Dermis microvascular lymphatic vessel endothelial cell (primary cell): ENCODE measurements around the gene CLEC20A. TPM values are rescaled to one million over a fixed set of nuclear protein-coding genes. Genes with fewer than 3 reads are reported as not detected.

ENCODE experiments used
- DNase-seq, 2 donors: peaks; one replicate each; pipeline versions ENCODE4 v3.0.0 to v3.0.0-alpha.2; 2010; ENCODE audit warnings: low read depth in 2 of 2
- total RNA-seq: library from RNA; depleted of rRNA; stranded (reverse); fragments of >200 nt; gene quantifications from 2 replicates; pipeline ENCODE4 v1.2.1, GENCODE V29; 2014

The CLEC20A gene
- not detected in 2 replicates for total RNA-seq

DNA sequence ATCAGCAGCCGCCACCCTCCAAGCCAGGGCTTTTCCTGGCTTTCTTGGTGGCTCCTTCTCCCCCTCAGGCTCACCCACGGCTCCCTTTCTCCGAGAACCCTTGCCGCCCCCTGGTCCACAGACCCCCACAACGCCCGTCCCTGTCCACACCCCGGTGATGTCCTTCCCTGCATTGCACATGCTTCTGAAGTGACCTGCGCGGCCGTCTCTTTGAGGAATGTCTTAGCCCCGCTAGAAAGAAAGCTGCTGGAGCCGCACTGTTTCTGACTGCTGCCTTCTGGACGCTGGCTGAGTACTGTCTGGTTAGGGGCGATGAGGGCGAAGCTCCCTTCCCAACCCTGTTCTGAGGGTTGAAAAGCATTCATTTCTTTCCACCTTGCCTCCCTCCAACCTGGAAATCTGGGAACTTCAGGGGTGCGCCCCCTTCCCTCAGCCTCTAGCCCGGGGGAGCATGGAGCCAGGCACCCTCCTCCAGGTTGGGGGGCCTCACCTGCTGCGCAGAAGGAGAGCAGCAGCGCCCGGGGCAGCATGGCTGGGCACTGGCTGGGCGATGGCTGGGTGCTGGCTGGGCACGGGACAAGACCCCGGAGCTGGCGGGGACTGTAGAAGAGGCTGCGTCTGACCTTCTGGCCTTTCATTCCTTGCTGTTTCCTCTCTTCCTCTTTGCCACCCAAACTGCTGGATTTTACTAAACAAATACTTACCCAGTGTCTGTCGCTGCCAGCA lies at the start of gene CLEC20A:
Gene CLEC20A (minus strand): TSS at position 555 of the 726 bp plus-strand sequence. CDS start 25 bp downstream, at position 530.
- DNase-seq = no peak

- DNase-seq = no peak
Observed at GRCh38 chr1:178544531-178544930, 47.8 kb upstream of the CLEC20A start.

DNA sequence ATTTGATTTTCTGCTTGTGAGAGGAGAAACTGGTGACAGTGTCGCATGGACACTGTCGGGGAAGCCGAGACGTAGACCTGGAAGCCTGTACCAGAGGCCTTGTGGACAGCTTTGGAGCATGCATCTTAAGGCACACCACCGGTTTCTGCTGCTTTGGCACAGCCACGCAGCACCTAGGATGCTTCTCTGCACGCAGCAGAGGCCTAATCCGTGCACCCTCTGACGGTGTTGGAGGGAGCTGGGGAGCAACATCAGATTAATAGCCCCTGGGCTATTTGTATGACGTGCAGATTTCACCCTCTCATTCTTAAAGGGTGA lies 46.5 kb upstream of the CLEC20A start:
- DNase-seq = no peak

GRCh38 chr1:178542554-178543289 lies 46.0 kb upstream of the CLEC20A start:
- DNase-seq = peak; percentile 50 to 82

DNA sequence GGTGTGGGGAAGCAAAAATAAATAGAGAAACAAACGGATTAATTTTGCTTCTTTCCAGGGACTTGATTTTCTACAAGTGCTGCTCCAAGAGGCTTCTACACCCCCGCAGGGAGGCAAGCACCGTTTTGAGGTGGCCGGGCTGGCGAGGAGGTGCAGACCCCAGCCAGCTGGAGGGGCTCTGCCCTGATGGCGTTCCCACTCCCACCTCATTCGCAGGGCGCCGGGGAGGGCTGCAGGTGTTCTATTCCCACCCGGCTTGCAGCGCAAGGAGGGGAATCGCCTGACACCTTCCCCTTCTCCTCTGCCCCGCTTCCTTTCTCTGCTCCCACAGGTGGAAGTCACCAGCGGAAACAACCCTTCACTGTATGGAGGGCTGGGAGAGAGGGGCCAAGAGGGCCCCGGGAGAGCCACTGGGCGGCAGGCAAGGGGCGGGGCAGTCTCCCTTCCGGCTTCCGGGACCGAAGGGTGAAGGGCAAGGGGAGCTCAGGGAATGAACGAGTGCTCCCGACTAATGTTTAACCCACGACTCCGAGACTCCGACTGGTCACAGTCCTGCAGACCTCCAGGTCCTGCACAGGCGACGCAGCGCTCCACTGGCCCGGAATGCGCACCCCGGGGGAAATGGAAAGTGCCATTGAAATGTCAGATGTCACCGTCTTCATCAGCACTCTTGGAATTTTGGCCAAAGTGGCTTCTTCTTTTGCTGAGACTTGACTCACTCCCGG lies 45.2 kb upstream of the CLEC20A start:
- DNase-seq = no peak

DNA sequence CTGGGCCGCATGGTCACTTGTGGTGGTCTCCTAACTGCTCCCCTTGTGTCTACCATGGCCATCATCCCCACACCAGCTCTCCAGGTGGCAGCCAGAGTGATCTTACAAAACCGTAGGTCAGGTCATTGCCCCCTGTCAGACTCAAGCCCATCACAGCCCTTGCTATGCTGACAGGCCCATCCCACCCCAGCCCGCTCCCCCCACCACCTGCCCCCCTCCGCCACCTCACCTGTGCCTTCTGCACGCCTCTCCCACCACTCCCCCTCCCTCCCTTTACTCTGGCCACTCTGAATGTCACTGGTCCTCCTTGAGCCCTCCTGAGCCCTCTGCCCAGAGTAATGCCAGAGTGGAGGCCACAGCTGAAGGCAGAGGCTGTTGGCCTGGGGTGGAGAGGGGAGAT lies 44.6 kb upstream of the CLEC20A start:
- no peak for DNase-seq

DNA sequence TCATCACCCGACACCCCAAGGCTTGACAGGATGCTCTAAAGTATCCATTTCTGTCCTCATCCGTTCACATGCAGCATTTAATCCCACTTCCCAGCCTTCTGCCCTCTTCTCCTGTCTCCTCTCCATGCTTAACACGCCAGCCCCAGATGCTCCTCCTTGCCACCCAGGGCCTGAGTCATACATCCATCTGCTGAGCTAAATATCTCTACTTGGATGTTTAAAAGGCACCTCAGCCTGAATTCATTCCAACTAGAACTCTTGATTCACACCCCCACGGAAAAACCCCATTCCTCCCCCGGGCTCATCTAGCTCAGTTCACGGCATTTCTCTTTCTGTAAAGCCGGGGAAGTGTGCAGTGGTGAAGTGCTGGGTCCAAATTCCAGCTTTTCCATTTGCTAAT lies 43.9 kb upstream of the CLEC20A start:
- no peak for DNase-seq

- no peak for DNase-seq
Observed at GRCh38 chr1:178540204-178540603, 43.4 kb upstream of the CLEC20A start.

GRCh38 chr1:178539291-178539690 lies 42.5 kb upstream of the CLEC20A start:
- DNase-seq = peak; percentile 6 to 21

DNA sequence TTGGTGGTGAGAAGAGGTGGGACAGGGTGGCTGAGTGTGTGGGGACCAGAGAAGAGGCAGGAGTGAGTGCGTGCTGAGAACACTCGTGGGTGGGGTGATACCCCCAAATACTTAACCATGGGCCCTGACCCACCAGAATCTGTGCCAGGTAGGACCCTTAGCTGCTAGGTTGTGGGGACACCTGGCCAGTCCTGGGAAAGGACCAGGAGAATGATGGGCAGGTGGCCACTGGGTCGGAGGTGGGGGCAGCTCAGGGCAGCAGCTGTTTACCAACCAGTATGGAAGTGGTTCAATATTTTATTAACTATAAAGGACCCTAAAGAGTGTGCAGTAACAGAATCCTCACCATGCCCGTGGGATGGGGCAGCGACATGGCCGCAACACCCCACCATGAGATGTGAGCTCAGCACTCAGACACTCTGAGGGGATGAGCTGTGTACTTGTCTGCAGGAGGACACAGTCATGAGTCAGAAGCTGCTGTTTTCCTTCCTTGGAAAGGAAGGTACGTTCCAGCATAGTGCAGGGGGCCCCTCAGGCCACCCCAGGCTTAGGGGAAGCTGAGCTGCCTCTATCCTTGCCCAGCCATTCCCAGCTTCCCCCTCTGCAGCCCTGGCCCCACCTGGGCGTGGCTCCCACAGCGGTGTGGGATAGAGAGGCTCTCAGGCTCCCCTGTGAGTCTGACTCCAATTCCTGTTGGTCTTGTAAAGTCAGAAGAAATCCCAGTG lies 41.6 kb upstream of the CLEC20A start:
- DNase-seq = peak in 1 of 2 donors; percentile 25

DNA sequence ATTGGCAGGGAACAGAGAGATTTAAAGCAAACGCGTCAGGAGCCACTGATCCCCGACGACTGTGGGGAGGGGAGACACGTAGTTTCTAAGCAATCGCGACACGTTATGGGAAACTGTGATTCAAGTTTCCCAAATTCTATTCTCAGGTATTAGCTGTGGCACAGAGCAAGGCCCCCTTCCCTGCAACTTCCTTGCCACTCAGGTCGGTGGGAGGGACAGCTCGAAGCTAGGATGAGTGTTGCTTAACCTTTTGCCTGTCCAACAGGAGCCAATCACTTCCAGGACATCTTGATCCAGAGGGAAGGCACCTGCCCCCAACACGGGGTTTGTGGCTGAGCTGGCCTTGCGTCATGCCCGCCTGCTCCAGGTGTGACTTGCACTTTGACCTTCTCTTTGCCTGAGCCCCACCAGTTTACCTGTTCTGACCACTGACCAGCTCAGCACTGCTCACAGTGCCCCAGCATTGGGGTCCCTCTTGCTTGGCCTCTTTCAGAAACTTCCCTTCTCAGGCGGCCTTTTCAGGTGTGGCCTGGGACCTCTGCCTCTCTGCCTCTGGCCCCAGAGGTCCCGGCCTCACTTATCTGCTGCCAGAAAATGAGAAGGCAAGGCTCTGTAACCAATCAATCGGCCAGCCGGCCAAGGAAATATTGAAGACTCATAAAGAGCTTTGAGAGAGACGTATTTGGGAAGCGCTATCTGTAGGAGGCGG lies 40.8 kb upstream of the CLEC20A start:
- no peak for DNase-seq

- peak in 1 of 2 donors; percentile 6 for DNase-seq
Observed at GRCh38 chr1:178536844-178537371, 40.1 kb upstream of the CLEC20A start.

GRCh38 chr1:178536329-178536728 lies 39.6 kb upstream of the CLEC20A start:
- DNase-seq = no peak

DNA sequence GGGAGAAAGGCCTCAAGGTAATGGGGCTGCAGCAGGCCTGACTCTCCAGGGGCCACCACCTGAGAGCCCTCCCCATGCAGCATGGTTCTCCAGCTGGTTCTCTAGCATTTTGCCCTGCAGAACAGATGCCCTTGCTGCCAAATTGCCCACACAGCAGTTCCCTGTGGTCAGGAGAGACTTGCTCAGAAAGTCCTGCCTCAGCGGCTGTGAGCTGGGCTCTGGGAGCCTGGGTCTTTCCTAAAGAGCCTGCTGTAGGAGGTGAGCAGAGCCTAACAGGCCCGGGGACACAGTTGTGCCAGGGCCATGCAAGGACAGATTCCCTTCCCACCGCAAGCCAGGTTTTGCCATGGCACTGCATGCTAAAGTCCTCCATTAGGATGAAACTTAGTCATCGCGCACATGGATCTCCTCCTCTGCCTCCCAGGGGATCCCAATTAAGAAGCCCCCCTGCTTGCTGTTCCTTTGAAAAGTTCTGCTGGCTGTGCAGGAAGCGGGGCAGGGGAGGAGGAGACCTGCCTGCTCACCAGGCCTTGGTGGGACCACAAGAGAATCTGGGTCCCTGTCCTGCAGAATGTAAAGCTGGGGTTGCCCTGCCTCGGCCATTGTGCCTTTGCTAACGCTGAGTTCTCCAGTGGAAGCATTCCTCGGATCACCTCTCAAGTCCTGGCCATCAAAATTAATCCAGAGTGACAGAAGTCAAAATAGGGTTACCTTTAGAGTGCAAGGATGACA lies 37.5 kb upstream of the CLEC20A start:
- DNase-seq = no peak

DNA sequence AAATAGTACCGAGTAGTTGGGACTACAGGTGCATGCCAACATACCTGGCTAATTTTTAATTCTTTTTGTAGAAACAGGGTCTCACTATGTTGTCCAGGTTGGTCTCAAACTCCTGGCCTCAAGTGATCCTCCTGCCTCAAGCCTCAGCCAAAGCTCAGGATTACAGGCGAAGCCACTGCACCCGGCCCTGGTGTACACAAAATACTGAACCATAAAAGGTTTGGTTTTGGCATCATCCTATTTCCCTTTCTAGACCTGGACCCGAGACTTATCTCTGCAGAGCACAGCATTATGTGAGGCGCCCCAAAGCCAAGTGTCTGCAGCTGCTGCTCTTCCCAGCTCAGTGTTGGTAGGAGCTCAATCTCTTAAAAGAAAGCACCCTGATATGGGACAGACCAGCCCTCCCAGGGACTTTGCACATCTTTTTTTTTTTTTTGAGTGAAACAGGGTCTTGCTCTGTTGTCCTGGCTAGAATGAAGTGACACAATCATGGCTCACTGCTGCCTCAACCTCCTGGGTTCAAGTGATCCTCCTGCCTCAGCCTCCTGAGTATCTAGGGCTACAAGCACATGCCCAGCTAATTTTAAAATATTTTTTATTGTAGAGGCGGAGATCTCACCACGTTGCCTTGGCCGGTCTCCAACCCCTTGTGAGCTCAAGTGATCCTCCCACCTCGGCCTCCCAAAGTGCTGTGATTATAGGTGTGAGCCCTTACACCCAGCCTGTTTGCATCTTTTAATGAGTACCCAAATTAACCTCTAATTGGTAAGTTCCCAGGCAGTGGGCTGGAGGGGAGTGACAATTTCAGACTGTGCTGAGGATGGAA lies 36.6 kb upstream of the CLEC20A start:
- no peak for DNase-seq

GRCh38 chr1:178532392-178532791 lies 35.6 kb upstream of the CLEC20A start:
- peak; percentile 37 to 81 for DNase-seq

- no peak for DNase-seq
Observed at GRCh38 chr1:178531887-178532286, 35.1 kb upstream of the CLEC20A start.

DNA sequence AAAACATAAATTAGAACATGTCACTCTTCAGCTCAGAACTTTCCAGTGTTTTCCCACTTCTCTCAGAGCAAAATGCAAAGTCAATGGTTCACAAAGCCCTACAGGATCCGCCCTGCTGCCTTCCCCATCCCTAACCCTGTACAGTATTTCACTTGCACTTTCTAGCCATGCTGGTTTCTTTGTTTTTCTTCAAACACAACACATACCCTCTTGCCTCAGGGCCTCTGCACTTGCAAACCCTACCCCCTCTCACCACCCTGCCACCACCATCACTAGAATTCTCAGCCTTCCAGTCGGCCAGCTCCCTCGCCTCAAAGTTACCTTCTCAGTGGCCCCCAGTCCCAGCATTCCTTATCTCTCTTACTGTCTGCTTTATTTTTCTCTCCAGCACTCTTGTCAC lies 33.7 kb upstream of the CLEC20A start:
- no peak for DNase-seq

DNA sequence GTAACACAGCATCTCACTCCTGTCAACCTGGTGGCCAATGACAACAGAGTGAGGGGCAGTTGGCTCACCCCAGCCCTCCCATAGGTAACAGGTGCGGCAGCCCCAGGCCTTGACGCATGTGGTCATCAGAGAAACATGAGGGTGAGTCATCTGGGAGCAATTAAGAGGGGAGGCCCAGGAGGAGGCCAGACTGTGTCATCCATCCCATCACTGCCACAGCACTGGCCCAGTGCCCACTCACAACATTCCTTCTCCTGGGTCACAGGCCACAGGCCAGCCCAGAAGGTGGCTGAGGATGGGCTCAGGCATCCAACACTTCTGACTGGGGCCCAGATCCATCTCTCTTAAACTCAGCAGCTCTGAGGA lies 33.3 kb upstream of the CLEC20A start:
- peak in 1 of 2 donors; percentile 43 for DNase-seq
